ENCODE results near the gene ARHGAP31.

Gene ARHGAP31

DNA sequence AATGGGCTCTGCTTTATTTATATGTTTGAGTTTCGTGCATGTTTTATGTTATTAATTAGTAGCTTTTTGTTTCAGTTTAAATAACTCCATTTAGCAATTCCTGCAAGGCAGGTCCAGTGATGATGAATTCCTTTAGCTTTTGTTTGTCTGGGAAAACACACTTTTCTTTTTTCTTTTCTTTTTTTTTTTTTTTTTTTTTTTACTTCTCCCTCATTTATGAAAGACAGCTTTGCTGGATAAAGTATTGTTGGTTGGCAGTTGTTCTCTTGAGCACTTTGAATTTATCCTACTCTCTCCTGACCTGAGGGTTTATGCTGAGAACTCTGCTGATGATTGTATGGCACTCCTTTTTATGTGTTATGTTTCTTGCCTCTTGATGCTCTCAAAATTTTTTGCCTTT is 133.5 kb downstream of the ARHGAP31 start:
- no peak overlapping the region for H3K4me3 ChIP-seq (ENCODE audit: low read depth, low read length)
- DNase-seq (ENCODE audit: low read depth), result no peak
- TF ChIP-seq, protein P1, sequence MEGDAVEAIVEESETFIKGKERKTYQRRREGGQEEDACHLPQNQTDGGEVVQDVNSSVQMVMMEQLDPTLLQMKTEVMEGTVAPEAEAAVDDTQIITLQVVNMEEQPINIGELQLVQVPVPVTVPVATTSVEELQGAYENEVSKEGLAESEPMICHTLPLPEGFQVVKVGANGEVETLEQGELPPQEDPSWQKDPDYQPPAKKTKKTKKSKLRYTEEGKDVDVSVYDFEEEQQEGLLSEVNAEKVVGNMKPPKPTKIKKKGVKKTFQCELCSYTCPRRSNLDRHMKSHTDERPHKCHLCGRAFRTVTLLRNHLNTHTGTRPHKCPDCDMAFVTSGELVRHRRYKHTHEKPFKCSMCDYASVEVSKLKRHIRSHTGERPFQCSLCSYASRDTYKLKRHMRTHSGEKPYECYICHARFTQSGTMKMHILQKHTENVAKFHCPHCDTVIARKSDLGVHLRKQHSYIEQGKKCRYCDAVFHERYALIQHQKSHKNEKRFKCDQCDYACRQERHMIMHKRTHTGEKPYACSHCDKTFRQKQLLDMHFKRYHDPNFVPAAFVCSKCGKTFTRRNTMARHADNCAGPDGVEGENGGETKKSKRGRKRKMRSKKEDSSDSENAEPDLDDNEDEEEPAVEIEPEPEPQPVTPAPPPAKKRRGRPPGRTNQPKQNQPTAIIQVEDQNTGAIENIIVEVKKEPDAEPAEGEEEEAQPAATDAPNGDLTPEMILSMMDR (IDR thresholded peaks at IDR 0.05; ENCODE audit: insufficient read depth, low read depth, low read length, missing control alignments), result no peak

DNA sequence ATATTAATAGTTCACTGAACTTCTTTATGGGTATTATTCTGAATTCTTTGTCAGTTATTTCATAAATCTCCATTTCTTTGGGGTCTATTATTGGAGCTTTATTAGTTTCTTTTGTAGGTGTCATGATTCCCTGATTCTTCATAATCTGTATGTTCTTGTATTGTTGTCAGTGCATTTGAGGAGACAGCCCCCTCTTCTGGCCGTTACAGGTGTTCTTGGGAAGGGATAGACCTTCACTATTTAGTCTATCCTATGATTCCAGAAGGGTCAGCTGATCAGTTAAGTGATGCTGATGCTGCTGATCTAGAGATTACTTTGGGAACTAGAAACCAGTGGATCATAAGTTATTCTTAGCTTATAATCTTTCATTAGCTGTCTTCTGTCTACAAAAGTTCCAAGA is 134.4 kb downstream of the ARHGAP31 start:
- TF ChIP-seq, protein P1 (IDR thresholded peaks at IDR 0.05; ENCODE audit: insufficient read depth, low read depth, low read length, missing control alignments), result no peak
- peak; percentile 11 for DNase-seq (ENCODE audit: low read depth)
- H3K4me3 ChIP-seq (ENCODE audit: low read depth, low read length), result no peak overlapping the region

DNA sequence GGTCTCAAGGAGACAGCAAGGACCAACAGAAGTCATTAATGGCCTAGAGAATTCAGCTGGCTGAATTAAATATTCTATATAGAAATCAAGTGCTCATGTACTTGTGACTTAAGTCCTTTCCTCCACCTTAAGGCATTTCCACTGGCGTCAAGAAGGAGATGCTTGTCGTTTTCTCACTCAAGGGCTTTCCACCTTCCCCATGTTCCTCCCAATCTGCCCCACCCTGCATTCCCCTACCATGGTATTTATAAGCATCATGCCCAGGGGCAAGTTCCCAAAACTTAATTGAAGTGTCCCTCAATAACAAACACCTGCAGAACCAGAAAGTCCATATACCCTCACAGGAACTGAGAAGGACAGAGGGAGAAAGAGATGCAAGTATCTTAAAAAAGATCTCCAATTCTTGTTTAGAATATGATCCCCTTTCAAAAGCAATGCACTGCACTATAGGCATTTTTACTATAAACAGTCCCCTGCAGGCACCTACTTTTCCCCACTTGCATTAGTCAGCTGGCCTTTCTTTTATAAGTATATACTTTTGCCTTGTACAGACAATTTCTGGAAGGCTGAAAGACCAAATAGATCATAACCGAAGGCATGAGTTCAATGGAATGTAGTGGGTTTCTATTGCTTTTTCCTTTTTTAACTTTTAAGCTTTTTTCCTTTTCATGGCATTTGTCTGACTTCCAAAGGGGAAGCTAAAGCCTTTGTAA is 139.6 kb downstream of the ARHGAP31 start:
- no peak overlapping the region for H3K4me3 ChIP-seq (ENCODE audit: low read depth, low read length)
- TF ChIP-seq, protein P1 (IDR thresholded peaks at IDR 0.05; ENCODE audit: insufficient read depth, low read depth, low read length, missing control alignments), result no peak
- DNase-seq (ENCODE audit: low read depth), result no peak

DNA sequence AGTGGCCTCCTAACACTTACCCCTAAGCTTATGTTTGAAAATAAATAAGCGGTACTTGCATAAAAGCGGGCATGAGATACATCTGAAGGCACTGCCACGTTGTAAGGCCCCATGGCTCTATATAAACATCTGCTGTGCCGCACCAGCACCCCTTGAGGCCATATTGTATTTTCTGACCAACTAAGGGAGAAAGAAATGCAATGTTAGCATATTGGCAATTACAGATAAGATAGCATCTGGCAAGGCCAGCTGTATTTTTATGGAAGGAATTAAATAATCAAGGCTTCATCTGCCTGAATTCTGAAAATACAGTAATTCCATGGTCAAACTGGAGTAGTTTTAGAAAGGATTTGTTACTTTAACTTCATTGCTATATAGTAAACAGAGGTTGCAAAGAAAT is 140.5 kb downstream of the ARHGAP31 start:
- DNase-seq (ENCODE audit: low read depth), result no peak
- no peak overlapping the region for H3K4me3 ChIP-seq (ENCODE audit: low read depth, low read length)
- TF ChIP-seq, protein P1 (IDR thresholded peaks at IDR 0.05; ENCODE audit: insufficient read depth, low read depth, low read length, missing control alignments), result no peak

DNA sequence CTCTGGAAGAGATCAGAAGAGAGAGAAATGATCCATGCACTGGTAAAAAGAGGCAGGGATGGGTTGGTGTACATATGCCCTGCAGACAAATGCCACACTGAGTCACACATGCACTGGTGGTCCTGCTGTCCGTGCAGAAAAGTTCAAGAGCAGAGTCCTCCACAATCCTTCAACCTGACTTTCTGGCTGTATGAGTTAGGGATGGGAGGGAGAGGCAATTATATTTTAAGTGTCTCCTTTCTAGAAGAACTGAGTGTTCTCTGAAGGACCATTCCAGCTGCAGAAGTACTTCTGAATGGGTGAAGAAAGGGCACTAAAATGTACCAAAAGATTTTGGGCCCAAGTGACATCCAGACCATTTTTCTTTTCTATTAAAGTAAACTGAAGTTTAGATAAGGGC is 142.8 kb downstream of the ARHGAP31 start:
- no peak for DNase-seq (ENCODE audit: low read depth)
- TF ChIP-seq, protein P1 (IDR thresholded peaks at IDR 0.05; ENCODE audit: insufficient read depth, low read depth, low read length, missing control alignments), result no peak
- no peak overlapping the region for H3K4me3 ChIP-seq (ENCODE audit: low read depth, low read length)

DNA sequence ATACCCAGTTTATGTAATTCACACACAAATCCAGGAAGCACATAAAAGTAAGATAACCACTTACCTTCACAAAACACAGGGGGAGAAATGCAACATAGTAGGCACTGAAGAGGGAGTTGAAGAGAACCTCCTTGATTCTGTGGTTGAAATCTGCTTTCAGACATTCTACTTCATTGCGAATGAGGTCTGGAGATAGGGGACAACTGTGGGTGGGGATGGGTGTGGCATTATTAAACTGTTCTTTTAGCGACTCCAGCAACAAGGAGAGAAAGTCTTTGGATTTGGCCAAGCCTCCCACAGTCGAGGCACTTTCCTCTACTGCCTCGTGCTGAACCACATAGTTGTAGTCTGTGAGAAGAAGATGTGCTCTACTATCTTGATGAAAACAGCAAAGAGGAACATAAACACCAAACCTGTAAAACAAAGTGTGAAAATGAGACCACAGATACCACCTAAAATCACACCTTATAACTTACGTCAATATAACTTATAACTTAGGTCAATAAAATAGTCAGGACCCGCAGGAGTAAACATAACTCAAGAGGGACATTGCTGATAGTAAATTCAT is 143.6 kb downstream of the ARHGAP31 start:
- no peak overlapping the region for H3K4me3 ChIP-seq (ENCODE audit: low read depth, low read length)
- TF ChIP-seq, protein P1 (IDR thresholded peaks at IDR 0.05; ENCODE audit: insufficient read depth, low read depth, low read length, missing control alignments), result no peak
- no peak for DNase-seq (ENCODE audit: low read depth)

GRCh38 chr3:119443179-119443578 is 149.0 kb downstream of the ARHGAP31 start:
- H3K4me3 ChIP-seq (ENCODE audit: low read depth, low read length), result no peak overlapping the region
- no peak for DNase-seq (ENCODE audit: low read depth)
- TF ChIP-seq, protein P1 (IDR thresholded peaks at IDR 0.05; ENCODE audit: insufficient read depth, low read depth, low read length, missing control alignments), result no peak
